ENCODE measurements around the gene WFDC2.

WFDC2 gene, protein sequence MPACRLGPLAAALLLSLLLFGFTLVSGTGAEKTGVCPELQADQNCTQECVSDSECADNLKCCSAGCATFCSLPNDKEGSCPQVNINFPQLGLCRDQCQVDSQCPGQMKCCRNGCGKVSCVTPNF

GRCh38 chr20:45469336-45470261, at the start of gene WFDC2:
Gene WFDC2 (plus strand): TSS chr20:45469753. CDS start chr20:45469782, 29 bp downstream.
- DNase-seq, result no peak

DNA sequence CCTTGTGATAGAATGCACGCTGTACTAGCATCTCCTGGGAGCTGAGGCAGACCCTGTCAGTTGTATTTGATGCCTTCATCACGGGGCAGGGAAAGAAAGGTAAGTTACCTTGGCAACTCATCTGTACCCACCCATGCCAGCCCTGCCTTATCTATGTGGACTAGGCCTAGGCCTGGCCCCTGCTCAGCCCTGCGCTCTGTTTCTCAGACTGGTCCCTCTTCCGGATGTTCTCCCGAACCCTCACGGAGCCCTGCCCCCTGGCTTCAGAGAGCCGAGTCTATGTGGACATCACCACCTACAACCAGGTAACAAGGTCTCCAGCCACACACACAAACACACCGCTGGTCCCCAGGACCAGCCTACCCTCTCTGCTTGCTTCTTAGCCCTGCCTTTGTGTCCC, 49.4 kb upstream of the WFDC2 start:
- no peak for DNase-seq

DNA sequence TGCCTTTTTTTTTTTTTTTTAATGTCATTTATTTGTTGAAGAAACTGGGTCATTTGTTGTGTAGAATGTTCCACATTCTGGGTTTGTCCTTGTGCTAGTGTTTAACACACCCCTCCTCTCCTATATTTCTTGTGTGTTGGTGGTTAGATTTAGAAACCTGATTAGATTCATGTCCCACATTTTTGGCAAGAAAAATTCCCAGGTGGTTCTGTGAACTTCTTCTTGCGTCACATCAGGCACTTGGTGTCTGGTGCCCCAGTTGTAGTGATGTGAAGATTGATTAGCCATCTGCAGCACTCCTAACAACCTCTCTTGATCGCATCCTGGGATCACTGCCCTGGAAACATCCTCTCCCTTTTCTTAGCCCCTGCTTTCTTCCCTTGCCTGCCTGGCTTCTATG, 45.9 kb upstream of the WFDC2 start:
- DNase-seq, result no peak

DNA sequence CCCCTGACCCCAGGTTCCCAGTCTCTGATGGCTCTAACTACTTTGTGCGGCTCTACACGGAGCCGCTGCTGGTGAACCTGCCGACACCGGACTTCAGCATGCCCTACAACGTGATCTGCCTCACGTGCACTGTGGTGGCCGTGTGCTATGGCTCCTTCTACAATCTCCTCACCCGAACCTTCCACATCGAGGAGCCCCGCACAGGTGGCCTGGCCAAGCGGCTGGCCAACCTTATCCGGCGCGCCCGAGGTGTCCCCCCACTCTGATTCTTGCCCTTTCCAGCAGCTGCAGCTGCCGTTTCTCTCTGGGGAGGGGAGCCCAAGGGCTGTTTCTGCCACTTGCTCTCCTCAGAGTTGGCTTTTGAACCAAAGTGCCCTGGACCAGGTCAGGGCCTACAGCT, 44.0 kb upstream of the WFDC2 start:
- no peak for DNase-seq

- DNase-seq, result no peak
Observed at GRCh38 chr20:45426320-45427016, 43.1 kb upstream of the WFDC2 start.

- DNase-seq, result no peak
Observed at GRCh38 chr20:45427236-45428149, 42.1 kb upstream of the WFDC2 start.

GRCh38 chr20:45429618-45430017, 39.9 kb upstream of the WFDC2 start:
- DNase-seq, result no peak

DNA sequence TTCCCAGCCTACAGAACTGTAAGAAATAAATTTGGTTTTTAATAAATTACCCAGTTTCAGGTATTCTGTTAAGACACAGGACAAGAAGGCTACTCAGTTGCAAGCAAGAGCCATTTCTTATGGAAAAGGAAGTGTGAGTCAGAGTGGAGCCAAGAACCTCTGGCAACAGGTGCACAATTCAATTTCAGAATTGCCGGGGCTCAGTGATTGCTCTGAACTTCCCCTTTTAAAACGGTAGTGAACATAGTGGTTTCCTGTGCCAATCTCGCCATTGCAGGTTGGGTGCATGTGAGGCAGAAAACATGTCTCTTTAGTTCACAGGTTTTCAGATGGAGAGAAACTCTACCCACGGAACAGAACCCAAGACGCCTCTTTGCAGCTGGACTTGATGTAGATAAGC, 37.3 kb upstream of the WFDC2 start:
- no peak for DNase-seq

- no peak for DNase-seq
Observed at GRCh38 chr20:45433316-45433715, 36.2 kb upstream of the WFDC2 start.

- DNase-seq, result no peak
Observed at GRCh38 chr20:45433976-45434375, 35.6 kb upstream of the WFDC2 start.

DNA sequence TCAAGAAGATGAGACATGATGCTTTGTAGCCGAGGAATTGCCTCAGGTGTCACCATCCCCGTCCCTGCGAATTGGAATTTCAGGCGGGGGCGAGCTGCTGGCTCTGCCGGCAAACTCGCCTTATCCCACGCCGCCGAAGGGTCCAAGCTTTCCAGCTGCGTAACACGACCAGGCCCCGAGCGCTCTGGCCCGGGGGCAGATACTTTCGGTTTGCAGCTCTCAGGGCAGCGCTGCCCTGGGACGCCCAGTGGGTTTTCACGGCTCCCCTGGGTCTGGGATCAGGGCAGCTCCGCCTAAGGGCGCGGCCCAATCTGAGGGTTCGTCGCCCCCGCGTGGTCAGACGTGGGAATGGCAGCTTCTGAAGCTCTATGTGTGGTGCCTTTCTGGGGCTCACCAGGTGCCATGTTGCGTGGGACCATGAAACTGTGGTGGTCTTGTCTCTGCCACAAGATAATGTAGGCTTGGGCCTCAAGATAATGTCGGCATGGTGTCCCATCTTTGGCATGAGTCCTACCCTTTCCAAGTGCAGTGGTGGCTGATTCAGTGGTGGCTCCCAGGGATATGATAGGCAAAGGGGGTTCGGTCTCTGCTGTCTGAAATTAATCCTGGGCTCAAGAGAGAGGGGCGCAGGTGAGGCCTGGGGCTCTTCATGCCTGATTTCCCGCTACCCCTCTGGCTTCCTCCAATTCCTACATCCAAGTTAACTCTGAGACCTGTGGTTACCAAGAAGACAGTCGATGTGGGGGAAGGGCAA, 32.6 kb upstream of the WFDC2 start:
- DNase-seq, result peak; percentile 9

DNA sequence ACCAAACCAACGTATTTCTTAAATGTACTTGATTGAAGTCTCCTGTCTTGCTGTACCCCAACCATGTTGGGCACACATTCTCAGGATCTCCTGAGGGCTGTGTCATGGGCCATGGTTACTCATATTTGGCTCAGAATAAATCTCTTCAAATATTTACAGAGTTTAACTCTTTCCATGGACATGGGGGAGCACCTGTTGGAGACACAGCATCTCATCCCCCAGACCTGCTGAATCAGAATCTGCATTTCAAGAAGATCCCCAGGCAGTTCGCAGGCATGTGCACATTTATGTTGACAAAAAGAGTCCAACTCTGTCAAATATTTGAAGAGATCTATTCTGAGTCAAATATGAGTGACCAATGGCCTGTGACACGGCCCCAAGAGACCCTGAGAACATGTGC, 29.1 kb upstream of the WFDC2 start:
- no peak for DNase-seq

DNA sequence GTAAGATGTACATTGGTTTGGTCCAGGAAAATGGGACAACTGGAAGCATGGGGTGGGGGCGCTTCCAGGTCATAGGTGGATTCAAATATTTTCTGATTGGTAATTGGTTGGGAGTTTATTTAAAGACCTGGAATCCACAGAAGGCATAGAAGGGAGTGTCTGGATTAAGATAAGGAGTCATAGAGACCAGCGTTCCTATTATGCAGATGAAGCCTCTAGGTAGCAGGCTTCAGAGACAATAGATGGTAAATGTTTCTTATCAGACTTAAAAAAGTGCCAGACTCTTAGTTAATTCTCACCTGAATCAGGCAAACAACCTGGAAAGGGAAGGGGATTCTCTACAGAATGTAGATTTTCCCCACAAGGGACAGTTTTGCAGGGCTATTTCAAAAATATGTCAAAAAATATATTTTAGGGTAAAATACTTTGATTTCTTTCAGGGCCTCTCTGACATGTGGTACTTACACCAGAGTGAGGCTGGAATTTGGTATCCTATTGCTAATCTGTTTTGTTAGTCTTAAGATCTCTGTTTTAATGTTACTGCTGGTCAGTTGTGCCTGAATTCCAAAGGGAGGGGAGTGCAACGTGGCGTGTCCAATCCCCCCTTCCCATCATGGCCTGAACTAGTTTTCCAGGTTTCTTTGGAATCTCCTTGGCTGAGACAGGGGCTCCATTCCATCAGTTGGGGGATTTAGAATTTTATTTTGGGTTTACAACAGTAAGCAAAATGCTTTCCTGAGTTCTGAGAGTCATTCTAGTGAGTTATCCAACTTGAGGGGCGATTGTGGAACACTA, 28.5 kb upstream of the WFDC2 start:
- no peak for DNase-seq

- no peak for DNase-seq
Observed at GRCh38 chr20:45441746-45442145, 27.8 kb upstream of the WFDC2 start.

DNA sequence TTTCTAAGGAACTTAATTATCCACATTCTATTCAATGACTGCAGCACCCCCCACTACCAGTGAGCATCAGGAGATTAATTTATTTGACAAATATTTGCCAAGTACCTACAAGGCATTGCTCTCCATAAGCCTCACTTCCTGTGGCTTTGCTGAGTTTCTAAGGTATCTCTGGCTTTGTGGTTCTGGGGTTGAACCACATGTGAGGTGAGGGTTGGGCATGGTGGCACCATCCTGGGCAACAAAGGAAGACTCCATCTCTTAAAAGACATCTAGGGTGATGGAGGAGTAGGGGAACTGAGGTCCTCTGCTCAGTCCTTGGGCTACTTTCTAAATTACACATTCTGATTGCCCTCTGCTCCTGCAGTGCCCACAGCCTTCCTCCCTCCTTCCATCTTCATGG, 25.5 kb upstream of the WFDC2 start:
- DNase-seq, result no peak

DNA sequence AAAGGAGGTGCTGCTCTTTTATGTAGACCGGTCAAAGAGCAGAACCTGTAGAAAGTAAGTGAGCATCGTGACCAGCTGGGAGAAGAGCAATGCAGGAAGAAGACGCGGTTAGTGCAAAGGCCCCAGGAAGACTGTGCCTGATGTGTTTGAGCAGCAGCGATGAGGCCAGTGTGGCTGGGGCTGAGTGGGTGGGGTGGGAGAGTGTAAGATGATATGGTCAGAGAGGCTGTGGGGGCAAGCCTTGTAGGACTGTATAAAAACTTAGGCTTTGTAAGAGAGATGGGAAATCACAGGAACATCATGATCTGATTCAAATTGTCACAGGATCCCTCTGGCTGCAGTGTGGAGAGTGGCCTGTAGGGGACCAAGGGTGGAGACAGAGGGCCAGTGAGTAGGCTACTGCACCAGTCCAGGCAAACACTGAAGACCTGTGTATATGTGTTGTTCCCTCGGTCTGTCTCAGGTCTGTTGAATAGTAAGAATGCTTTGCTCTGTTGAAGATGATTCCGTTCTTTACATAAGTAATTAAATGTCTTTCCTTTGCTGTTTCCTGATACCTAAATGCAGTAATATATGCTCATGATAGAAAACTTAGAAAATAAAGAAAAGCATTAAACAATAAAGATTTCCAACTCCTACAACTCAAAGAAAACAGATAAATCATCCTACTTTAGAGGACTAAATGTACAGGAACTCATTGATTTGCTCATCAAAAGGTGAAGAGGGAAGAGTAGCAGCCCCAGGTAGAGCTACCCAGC, 23.6 kb upstream of the WFDC2 start:
- DNase-seq, result no peak

DNA sequence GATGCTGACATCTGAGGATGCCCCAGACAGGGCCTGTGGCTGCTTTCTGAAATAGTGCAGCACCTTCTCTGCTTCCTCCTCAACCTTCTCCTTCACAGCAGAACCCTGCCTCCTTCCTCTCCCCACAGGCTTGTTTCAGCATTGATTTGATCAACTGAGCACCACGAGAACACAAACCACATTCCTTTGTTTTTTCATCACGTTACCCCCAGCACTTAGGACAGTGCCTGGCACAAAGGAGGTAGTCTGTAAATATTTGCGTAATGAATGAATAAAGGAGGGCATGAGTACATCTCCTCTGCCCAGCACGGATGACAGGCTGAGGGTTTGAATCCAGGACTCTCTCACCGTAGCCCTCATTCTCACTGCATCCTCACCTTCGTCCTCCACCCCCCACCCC, 21.3 kb upstream of the WFDC2 start:
- no peak for DNase-seq

DNA sequence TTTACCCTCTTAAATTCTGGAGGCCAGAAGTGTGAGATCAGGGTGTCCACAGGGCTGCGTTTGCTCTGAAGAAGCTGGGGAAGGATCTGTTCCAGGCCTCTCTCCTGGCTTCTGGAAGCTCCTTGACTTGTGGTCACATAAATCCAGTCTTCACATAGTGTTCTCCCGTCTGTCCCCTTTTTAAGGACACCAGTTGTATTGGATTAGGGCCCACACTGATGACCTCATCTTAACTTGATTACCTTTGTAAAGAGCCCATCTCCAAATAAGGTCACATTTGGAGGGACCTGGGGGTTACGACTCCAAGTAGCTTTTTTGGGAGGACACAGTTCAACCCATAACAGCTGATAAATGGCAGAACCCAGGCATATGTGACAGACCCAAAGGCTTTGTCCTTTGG, 20.0 kb upstream of the WFDC2 start:
- DNase-seq, result no peak

DNA sequence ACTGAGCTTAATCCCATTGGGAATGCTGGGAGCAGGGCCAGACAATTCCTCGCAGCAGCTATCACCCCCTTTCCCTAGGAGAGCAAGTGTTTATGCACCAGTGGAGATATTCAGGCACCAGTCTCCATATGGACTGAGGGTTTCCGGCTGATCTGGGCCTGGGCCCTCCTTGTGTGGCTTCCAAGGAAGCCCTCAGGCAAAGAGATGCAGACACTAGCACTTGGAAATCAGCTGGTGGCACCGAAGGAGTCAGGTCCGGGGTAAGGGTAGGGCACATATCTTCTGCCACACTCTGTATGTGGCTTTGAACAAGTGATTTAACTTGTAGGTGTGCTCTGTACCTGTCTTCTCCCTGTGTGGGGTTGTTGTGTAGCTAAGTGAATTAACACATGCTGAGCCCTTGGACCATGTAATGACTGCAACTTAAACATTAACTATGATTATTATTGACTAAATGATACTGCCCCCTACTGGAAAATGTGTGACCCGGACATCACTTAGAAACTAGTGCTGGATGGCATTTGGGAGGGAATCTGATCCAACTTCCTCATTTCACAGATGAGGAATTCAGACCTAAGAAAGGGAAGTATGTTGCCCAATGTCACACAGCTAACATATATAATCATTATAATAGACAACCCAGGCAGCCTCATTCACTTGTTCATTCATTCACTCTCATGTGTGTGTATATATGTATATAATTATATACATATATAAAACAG, 19.3 kb upstream of the WFDC2 start:
- DNase-seq, result peak; percentile 15

DNA sequence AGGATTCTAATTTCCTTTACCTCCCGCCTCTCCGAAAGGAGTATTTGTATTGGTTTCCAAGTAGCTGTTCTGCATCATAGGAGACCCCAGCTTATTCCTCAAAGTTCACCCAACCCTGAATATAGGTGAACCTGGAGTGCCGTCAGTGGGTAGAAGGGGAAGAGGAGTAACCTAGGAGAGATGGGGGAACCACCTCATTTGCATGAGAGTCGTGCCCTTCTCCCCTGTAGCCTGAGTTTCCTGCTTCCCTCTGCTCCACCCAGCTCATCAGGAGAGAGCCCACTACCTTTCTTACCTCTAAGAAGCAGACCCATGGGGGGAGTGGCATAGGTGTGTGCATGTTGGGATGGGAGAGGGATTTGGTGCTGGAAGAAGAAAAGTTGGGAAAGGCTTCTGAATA, 17.3 kb upstream of the WFDC2 start:
- no peak for DNase-seq
